Thyroid gland (tissue), 4 donors: ENCODE measurements around the gene GH2.

Source experiments
- POLR2A ChIP-seq, 2 donors: fragments of 450-650 bp; IDR thresholded peaks; one replicate each; pipeline ENCODE4 v1.6.1; 2017; ENCODE audit warnings: antibody characterized with exemption in 2 of 2, mild to moderate bottlenecking in 2 of 2, moderate library complexity in 1 of 2
- TF ChIP-seq, protein P1 (sequence below), 6 experiments: fragments of 200-600 bp in 3 of 6; fragments of 450-650 bp in 3 of 6; sonication (generic) in 3 of 6; IDR thresholded peaks; one replicate each; pipeline ENCODE4 v1.5.1; 2016 to 2019; ENCODE audit warnings: antibody characterized with exemption in 6 of 6, mild to moderate bottlenecking in 2 of 6, inconsistent platforms in 1 of 6, moderate library complexity in 1 of 6

DNA sequence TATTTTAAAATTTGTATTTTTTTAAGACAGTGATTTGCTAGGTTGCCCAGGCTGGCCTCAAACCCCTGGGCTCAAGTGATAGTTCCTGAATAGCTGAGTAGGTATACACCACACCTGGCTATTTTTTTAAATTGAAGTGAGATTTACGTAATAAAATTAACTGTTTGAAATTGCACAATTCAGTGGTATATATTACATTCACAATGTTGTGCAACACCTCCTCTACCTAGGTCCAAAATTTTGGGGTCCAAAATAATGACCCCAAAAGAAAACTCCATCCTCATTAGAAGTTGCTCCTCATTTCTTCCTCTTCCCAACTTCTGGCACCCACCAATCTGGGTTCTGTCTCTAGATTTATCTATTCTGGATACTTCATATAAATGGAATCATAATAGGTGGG is 36.2 kb downstream of the GH2 start:
- TF ChIP-seq, protein P1, sequence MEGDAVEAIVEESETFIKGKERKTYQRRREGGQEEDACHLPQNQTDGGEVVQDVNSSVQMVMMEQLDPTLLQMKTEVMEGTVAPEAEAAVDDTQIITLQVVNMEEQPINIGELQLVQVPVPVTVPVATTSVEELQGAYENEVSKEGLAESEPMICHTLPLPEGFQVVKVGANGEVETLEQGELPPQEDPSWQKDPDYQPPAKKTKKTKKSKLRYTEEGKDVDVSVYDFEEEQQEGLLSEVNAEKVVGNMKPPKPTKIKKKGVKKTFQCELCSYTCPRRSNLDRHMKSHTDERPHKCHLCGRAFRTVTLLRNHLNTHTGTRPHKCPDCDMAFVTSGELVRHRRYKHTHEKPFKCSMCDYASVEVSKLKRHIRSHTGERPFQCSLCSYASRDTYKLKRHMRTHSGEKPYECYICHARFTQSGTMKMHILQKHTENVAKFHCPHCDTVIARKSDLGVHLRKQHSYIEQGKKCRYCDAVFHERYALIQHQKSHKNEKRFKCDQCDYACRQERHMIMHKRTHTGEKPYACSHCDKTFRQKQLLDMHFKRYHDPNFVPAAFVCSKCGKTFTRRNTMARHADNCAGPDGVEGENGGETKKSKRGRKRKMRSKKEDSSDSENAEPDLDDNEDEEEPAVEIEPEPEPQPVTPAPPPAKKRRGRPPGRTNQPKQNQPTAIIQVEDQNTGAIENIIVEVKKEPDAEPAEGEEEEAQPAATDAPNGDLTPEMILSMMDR (IDR thresholded peaks at IDR 0.05), result no peak
- no peak for TF ChIP-seq POLR2A (IDR thresholded peaks at IDR 0.05)
